ENCODE data around the gene ACO1. TPM values are rescaled to one million over a fixed set of nuclear protein-coding genes. Genes with fewer than 3 reads are reported as not detected.

ACO1 gene
- total RNA-seq, 5 donors from 2014 or later (not counting 1 experiment from before 2014, with no cell fraction given), result 5.2 to 8.5 (median 8.0) TPM

- Mint-ChIP-seq H3K4me3 (no peak overlapping the region), H3K27me3 (no peaks in the 10 kb centered on the region), H3K4me1 (no peaks in the 10 kb centered on the region), H3K36me3 (peaks cover 47% of the 10 kb centered on the region), H3K9me3 (no peaks in the 10 kb centered on the region), H3K27ac (no peak overlapping the region)
- Histone ChIP-seq H3K27me3 (replicated peaks in 1 of 2; ENCODE audit: control insufficient read depth in 2 of 2, extremely low read depth in 1 of 2, insufficient read depth in 2 of 2, low read length in 1 of 2) (no peaks in the 10 kb centered on the region), H3K4me3 (ENCODE audit: control insufficient read depth in 1 of 2, extremely low read depth in 1 of 2, low read length in 1 of 2) (no peak overlapping the region), H3K27ac (ENCODE audit: low read length) (no peak overlapping the region), H3K9me3 (no peaks in the 10 kb centered on the region), H3K4me1 (ENCODE audit: control insufficient read depth in 1 of 2, extremely low read depth in 1 of 2, insufficient read depth in 2 of 2, low read length in 2 of 2) (no peaks in the 10 kb centered on the region), H3K36me3 (ENCODE audit: control insufficient read depth in 2 of 2, extremely low read depth in 1 of 2, insufficient read depth in 1 of 2, low read length in 1 of 2) (peaks cover 8 to 64% of the 10 kb centered on the region in 2 donors)
- ATAC-seq (replicated peaks in 1 of 4), result no peak
- CTCF ChIA-PET, result no interaction called here
- POLR2A ChIA-PET, result interaction anchor here in 1 of 2 donors (0.5 kb wide), 1 partner anchor 8 kb away, joined by 6 read pairs; no protein-coding TSS in a partner anchor
- no peak for DNase-seq
- WGBS (ENCODE audit: insufficient coverage), result no CpG with 5 or more reads among the region's 1 CpG
These were observed 69.8 kb downstream of the ACO1 start for GRCh38 chr9:32454280-32454679.

DNA sequence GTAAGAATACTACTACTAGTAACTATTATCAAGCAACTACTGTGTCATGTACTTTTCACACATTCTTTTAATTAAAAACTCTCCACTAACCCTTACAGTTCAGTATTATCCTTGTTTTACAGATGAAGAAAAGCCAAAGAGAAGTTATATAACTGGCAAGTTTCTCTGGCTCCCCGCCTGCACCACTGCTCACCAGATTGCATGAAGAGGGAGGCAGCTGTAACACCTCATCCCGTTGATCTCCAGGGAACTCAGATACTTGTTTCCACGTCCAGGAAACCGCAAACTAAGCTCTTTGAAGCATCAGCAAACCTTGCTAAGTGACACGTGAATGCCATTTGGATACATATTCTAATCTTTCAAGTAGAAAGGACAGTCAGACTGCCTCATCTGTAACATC is 71.3 kb downstream of the ACO1 start:
- Histone ChIP-seq H3K27ac (ENCODE audit: low read length) (no peak overlapping the region), H3K36me3 (ENCODE audit: control insufficient read depth in 2 of 2, extremely low read depth in 1 of 2, insufficient read depth in 1 of 2, low read length in 1 of 2) (peaks cover 0 to 51% of the 10 kb centered on the region in 2 donors), H3K9me3 (no peaks in the 10 kb centered on the region), H3K4me3 (ENCODE audit: control insufficient read depth in 1 of 2, extremely low read depth in 1 of 2, low read length in 1 of 2) (no peak overlapping the region), H3K4me1 (ENCODE audit: control insufficient read depth in 1 of 2, extremely low read depth in 1 of 2, insufficient read depth in 2 of 2, low read length in 2 of 2) (no peaks in the 10 kb centered on the region), H3K27me3 (replicated peaks in 1 of 2; ENCODE audit: control insufficient read depth in 2 of 2, extremely low read depth in 1 of 2, insufficient read depth in 2 of 2, low read length in 1 of 2) (no peaks in the 10 kb centered on the region)
- H3K36me3 Mint-ChIP-seq, result peaks cover 47% of the 10 kb centered on the region
- H3K4me3 Mint-ChIP-seq, result no peak overlapping the region
- 92% methylated on average over 5 of the region's 5 CpGs for WGBS (ENCODE audit: insufficient coverage)
- ChIA-PET CTCF (no interaction called here), POLR2A (no interaction called here)
- DNase-seq (no peak), ATAC-seq (replicated peaks in 1 of 4) (no peak)
- no peak overlapping the region for H3K27ac Mint-ChIP-seq
- H3K9me3 Mint-ChIP-seq, result no peaks in the 10 kb centered on the region
- H3K27me3 Mint-ChIP-seq, result no peaks in the 10 kb centered on the region
- H3K4me1 Mint-ChIP-seq, result no peaks in the 10 kb centered on the region

- WGBS (ENCODE audit: insufficient coverage), result 100% methylated on average over 1 of the region's 1 CpG
- ChIA-PET POLR2A (no interaction called here), CTCF (no interaction called here)
- no peak for DNase-seq
- Histone ChIP-seq H3K27ac (ENCODE audit: low read length) (no peak overlapping the region), H3K36me3 (ENCODE audit: control insufficient read depth in 2 of 2, extremely low read depth in 1 of 2, insufficient read depth in 1 of 2, low read length in 1 of 2) (peaks cover 0 to 43% of the 10 kb centered on the region in 2 donors), H3K27me3 (replicated peaks in 1 of 2; ENCODE audit: control insufficient read depth in 2 of 2, extremely low read depth in 1 of 2, insufficient read depth in 2 of 2, low read length in 1 of 2) (no peaks in the 10 kb centered on the region), H3K4me3 (ENCODE audit: control insufficient read depth in 1 of 2, extremely low read depth in 1 of 2, low read length in 1 of 2) (no peak overlapping the region), H3K9me3 (no peaks in the 10 kb centered on the region), H3K4me1 (ENCODE audit: control insufficient read depth in 1 of 2, extremely low read depth in 1 of 2, insufficient read depth in 2 of 2, low read length in 2 of 2) (no peaks in the 10 kb centered on the region)
- H3K27ac Mint-ChIP-seq, result no peak overlapping the region
- peaks cover 42% of the 10 kb centered on the region for H3K36me3 Mint-ChIP-seq
- ATAC-seq (replicated peaks in 1 of 4), result no peak
- no peak overlapping the region for H3K4me3 Mint-ChIP-seq
- no peaks in the 10 kb centered on the region for H3K4me1 Mint-ChIP-seq
- no peaks in the 10 kb centered on the region for H3K9me3 Mint-ChIP-seq
- H3K27me3 Mint-ChIP-seq, result no peaks in the 10 kb centered on the region
These were observed 72.1 kb downstream of the ACO1 start for GRCh38 chr9:32456564-32456963.

- H3K27ac ChIP-seq (ENCODE audit: low read length), result no peak overlapping the region
- Mint-ChIP-seq H3K27me3 (no peaks in the 10 kb centered on the region), H3K36me3 (peaks cover 49% of the 10 kb centered on the region), H3K27ac (no peak overlapping the region), H3K4me1 (no peaks in the 10 kb centered on the region), H3K9me3 (no peaks in the 10 kb centered on the region), H3K4me3 (no peak overlapping the region)
- CTCF ChIA-PET, result interaction anchor here in 1 of 2 donors (0.6 kb wide), 1 partner anchor 116 kb away, joined by 3 read pairs; no protein-coding TSS in a partner anchor
- ATAC-seq (replicated peaks in 1 of 4), result no peak
- POLR2A ChIA-PET, result no interaction called here
- H3K27me3 ChIP-seq (replicated peaks in 1 of 2; ENCODE audit: control insufficient read depth in 2 of 2, extremely low read depth in 1 of 2, insufficient read depth in 2 of 2, low read length in 1 of 2), result no peaks in the 10 kb centered on the region
- no peaks in the 10 kb centered on the region for H3K9me3 ChIP-seq
- H3K4me1 ChIP-seq (ENCODE audit: control insufficient read depth in 1 of 2, extremely low read depth in 1 of 2, insufficient read depth in 2 of 2, low read length in 2 of 2), result no peaks in the 10 kb centered on the region
- no peak overlapping the region for H3K4me3 ChIP-seq (ENCODE audit: control insufficient read depth in 1 of 2, extremely low read depth in 1 of 2, low read length in 1 of 2)
- peaks cover 3 to 59% of the 10 kb centered on the region in 2 donors for H3K36me3 ChIP-seq (ENCODE audit: control insufficient read depth in 2 of 2, extremely low read depth in 1 of 2, insufficient read depth in 1 of 2, low read length in 1 of 2)
- DNase-seq, result no peak
- 100% methylated on average over 2 of the region's 5 CpGs for WGBS (ENCODE audit: insufficient coverage)
These were observed 79.3 kb downstream of the ACO1 start for GRCh38 chr9:32463500-32464293.

DNA sequence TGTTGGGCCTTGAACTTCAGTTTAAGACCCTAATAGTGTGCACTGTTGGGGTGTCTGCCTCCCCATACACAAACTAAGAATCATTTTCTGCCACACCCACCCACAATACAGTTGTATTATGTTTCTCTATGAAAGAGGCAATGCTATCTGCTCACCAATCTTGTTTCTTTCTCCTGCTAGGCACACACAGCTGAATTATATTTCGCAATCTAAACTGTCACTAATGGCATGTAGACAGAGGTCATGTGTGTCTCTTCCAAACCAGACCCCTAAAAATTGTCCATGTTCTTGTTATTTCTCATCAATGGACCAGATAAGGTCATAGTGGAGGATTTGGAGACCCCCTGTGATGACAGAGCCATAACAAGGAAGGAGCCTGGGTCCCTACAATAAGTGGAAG is 84.3 kb downstream of the ACO1 start:
- ChIA-PET CTCF (no interaction called here), POLR2A (no interaction called here)
- no CpG with 5 or more reads among the region's 1 CpG for WGBS (ENCODE audit: insufficient coverage)
- no peak for DNase-seq
- Histone ChIP-seq H3K27me3 (replicated peaks in 1 of 2; ENCODE audit: control insufficient read depth in 2 of 2, extremely low read depth in 1 of 2, insufficient read depth in 2 of 2, low read length in 1 of 2) (no peaks in the 10 kb centered on the region), H3K4me1 (ENCODE audit: control insufficient read depth in 1 of 2, extremely low read depth in 1 of 2, insufficient read depth in 2 of 2, low read length in 2 of 2) (no peaks in the 10 kb centered on the region), H3K36me3 (ENCODE audit: control insufficient read depth in 2 of 2, extremely low read depth in 1 of 2, insufficient read depth in 1 of 2, low read length in 1 of 2) (peaks cover 3 to 78% of the 10 kb centered on the region in 2 donors), H3K27ac (ENCODE audit: low read length) (no peak overlapping the region), H3K4me3 (ENCODE audit: control insufficient read depth in 1 of 2, extremely low read depth in 1 of 2, low read length in 1 of 2) (no peak overlapping the region), H3K9me3 (no peaks in the 10 kb centered on the region)
- H3K9me3 Mint-ChIP-seq, result no peaks in the 10 kb centered on the region
- no peak overlapping the region for H3K4me3 Mint-ChIP-seq
- H3K4me1 Mint-ChIP-seq, result no peaks in the 10 kb centered on the region
- H3K27me3 Mint-ChIP-seq, result no peaks in the 10 kb centered on the region
- no peak overlapping the region for H3K27ac Mint-ChIP-seq
- ATAC-seq (replicated peaks in 1 of 4), result no peak
- peaks cover 68% of the 10 kb centered on the region for H3K36me3 Mint-ChIP-seq

- Histone ChIP-seq H3K4me1 (ENCODE audit: control insufficient read depth in 1 of 2, extremely low read depth in 1 of 2, insufficient read depth in 2 of 2, low read length in 2 of 2) (no peaks in the 10 kb centered on the region), H3K9me3 (no peaks in the 10 kb centered on the region), H3K36me3 (ENCODE audit: control insufficient read depth in 2 of 2, extremely low read depth in 1 of 2, insufficient read depth in 1 of 2, low read length in 1 of 2) (peaks cover 4 to 80% of the 10 kb centered on the region in 2 donors), H3K27me3 (replicated peaks in 1 of 2; ENCODE audit: control insufficient read depth in 2 of 2, extremely low read depth in 1 of 2, insufficient read depth in 2 of 2, low read length in 1 of 2) (no peaks in the 10 kb centered on the region), H3K27ac (ENCODE audit: low read length) (no peak overlapping the region), H3K4me3 (ENCODE audit: control insufficient read depth in 1 of 2, extremely low read depth in 1 of 2, low read length in 1 of 2) (no peak overlapping the region)
- Mint-ChIP-seq H3K9me3 (no peaks in the 10 kb centered on the region), H3K36me3 (peaks cover 68% of the 10 kb centered on the region), H3K4me1 (no peaks in the 10 kb centered on the region), H3K27me3 (no peaks in the 10 kb centered on the region), H3K27ac (no peak overlapping the region), H3K4me3 (no peak overlapping the region)
- WGBS (ENCODE audit: insufficient coverage), result 100% methylated on average over 1 of the region's 3 CpGs
- CTCF ChIA-PET, result interaction anchor here (0.5 to 1.4 kb wide), 4 partner anchors 12 to 97 kb away, joined by 3 to 4 read pairs (median 4); no protein-coding TSS in a partner anchor
- POLR2A ChIA-PET, result no interaction called here
- ATAC-seq (replicated peaks in 1 of 4) (no peak), DNase-seq (no peak)
These were observed 87.9 kb downstream of the ACO1 start for GRCh38 chr9:32472344-32472743.
